Activated CD4-positive, alpha-beta T cell treated with anti-CD3 and anti-CD28 coated beads, Interleukin-2, amount 50 U/mL, for 1 hour (primary cell): ENCODE data around the gene PAEP.
"Not testable (repeated sequence)": the region's sequence is repeated elsewhere in the genome, so short reads cannot be mapped to it uniquely, and the experiment has no call there.

Experiments used
- DNase-seq: peaks from one replicate; pipeline ENCODE4 v3.0.0-alpha.2; 2020

PAEP gene

GRCh38 chr9:135561391-135562234 lies at the start of gene PAEP:
Gene PAEP, plus strand, starts transcription at chr9:135561756.
- no peak for DNase-seq

GRCh38 chr9:135512241-135512603 lies 49.3 kb upstream of the PAEP start:
- no peak for DNase-seq

- DNase-seq = no peak
These were observed 48.7 kb upstream of the PAEP start for GRCh38 chr9:135512904-135513303.

- no peak for DNase-seq
These were observed 48.2 kb upstream of the PAEP start for GRCh38 chr9:135513351-135513846.

GRCh38 chr9:135513906-135514305 lies 47.6 kb upstream of the PAEP start:
- not testable (repeated sequence) for DNase-seq

GRCh38 chr9:135514342-135515082 lies 47.0 kb upstream of the PAEP start:
- DNase-seq = no peak

GRCh38 chr9:135515083-135515951 lies 46.2 kb upstream of the PAEP start:
- no peak for DNase-seq

GRCh38 chr9:135516132-135516860 lies 45.3 kb upstream of the PAEP start:
- no peak for DNase-seq

- no peak for DNase-seq
These were observed 44.1 kb upstream of the PAEP start for GRCh38 chr9:135517407-135517822.

- DNase-seq = no peak
These were observed 42.2 kb upstream of the PAEP start for GRCh38 chr9:135519179-135519971.

- no peak for DNase-seq
These were observed 40.5 kb upstream of the PAEP start, which contains the start of gene LCN1 for GRCh38 chr9:135520916-135521607. Gene LCN1, plus strand, starts transcription at chr9:135521440. Its CDS starts 58 bp downstream, at chr9:135521498.

GRCh38 chr9:135521608-135522095 lies 39.9 kb upstream of the PAEP start:
- no peak for DNase-seq

- DNase-seq = no peak
These were observed 39.2 kb upstream of the PAEP start for GRCh38 chr9:135522137-135522877.

GRCh38 chr9:135522931-135523330 lies 38.6 kb upstream of the PAEP start:
- DNase-seq = no peak

- DNase-seq = no peak
These were observed 37.9 kb upstream of the PAEP start for GRCh38 chr9:135523521-135524129.

GRCh38 chr9:135524130-135524861 lies 37.3 kb upstream of the PAEP start:
- no peak for DNase-seq

- no peak for DNase-seq
These were observed 36.1 kb upstream of the PAEP start for GRCh38 chr9:135525241-135526088.
